IMR-90 (cell line): ENCODE data around the gene CDK8. TPM values are rescaled to one million over a fixed set of nuclear protein-coding genes. Genes with fewer than 3 reads are reported as not detected.

Experiments used
- ATAC-seq: fragments of 200-7000 bp; cut with Tn5 transposase; 2 replicates; pipeline ENCODE4 v1.9.1; 2020; ENCODE audit warnings: low read depth, mild to moderate bottlenecking, moderate library complexity
- BruUV-seq: library from RNA; stranded (reverse); fragments of 400-500 nt; replicated peaks from 2 replicates; lab custom pipeline; 2021; lab: Mats Ljungman, UMichigan
- CTCF ChIA-PET: fragments of 300-600 bp; formaldehyde crosslinking; extraction: SDS; loops from one replicate; lab custom pipeline; 2021; ENCODE audit warnings: antibody characterized with exemption; lab: Yijun Ruan, JAX
- POLR2A ChIA-PET: fragments of 300-600 bp; sonication (Branson Sonifier 250); formaldehyde crosslinking; loops from one replicate; lab custom pipeline; 2022; ENCODE audit warnings: antibody characterized with exemption; ENCODE audit not compliant: unreplicated experiment; lab: Charles Lee
- DNase-seq: peaks from one replicate; pipeline ENCODE4 v3.0.0; 2013
- H2AFZ ChIP-seq: replicated peaks from 2 replicates; pipeline ENCODE3; 2013; ENCODE audit warnings: low read length, mild to moderate bottlenecking; ENCODE audit not compliant: poor library complexity
- H2AK5ac ChIP-seq: 2 replicates; pipeline ENCODE4 v1.6.1; 2013; ENCODE audit warnings: low read depth, low read length, inconsistent platforms
- H2AK9ac ChIP-seq: replicated peaks from 2 replicates; pipeline ENCODE3; 2013; ENCODE audit warnings: mild to moderate bottlenecking, low read depth, low read length, moderate library complexity; ENCODE audit not compliant: poor library complexity
- H2BK120ac ChIP-seq: 2 replicates; pipeline ENCODE4 v1.6.1; 2013; ENCODE audit warnings: low read depth, low read length, inconsistent platforms
- H2BK15ac ChIP-seq: 3 replicates; pipeline ENCODE4 v1.6.1; 2013; ENCODE audit warnings: low read depth, low read length, inconsistent platforms
- H2BK20ac ChIP-seq: 2 replicates; pipeline ENCODE4 v1.6.1; 2013; ENCODE audit warnings: low read depth, mild to moderate bottlenecking, inconsistent platforms, low read length, moderate library complexity
- H2BK5ac ChIP-seq: 2 replicates; pipeline ENCODE4 v1.6.1; 2013; ENCODE audit warnings: mild to moderate bottlenecking, low read depth, low read length, inconsistent platforms; ENCODE audit not compliant: poor library complexity, severe bottlenecking
- H3K14ac ChIP-seq: replicated peaks from 2 replicates; pipeline ENCODE4 v1.6.1; 2013; ENCODE audit warnings: low read depth, low read length, inconsistent platforms
- H3K18ac ChIP-seq: 2 replicates; pipeline ENCODE4 v1.6.1; 2013; ENCODE audit warnings: low read depth, low read length, control low read depth
- H3K23ac ChIP-seq: 2 replicates; pipeline ENCODE4 v1.6.1; 2013; ENCODE audit warnings: low read depth, low read length, inconsistent platforms
- H3K27ac ChIP-seq: 2 replicates; pipeline ENCODE4 v1.5.1; 2013; ENCODE audit warnings: mild to moderate bottlenecking, control low read depth, low read length; ENCODE audit not compliant: insufficient read depth
- H3K27me3 ChIP-seq: 2 replicates; pipeline ENCODE4 v1.6.1; 2013; ENCODE audit warnings: low read length; ENCODE audit not compliant: control insufficient read depth, insufficient read depth
- H3K36me3 ChIP-seq: 2 replicates; pipeline ENCODE4 v1.6.1; 2013; ENCODE audit warnings: low read length, mixed read lengths; ENCODE audit not compliant: control insufficient read depth, insufficient read depth
- H3K4ac ChIP-seq: 2 replicates; pipeline ENCODE4 v1.6.1; 2013; ENCODE audit warnings: low read depth, low read length, inconsistent platforms
- H3K4me1 ChIP-seq: 2 replicates; pipeline ENCODE4 v1.6.1; 2013; ENCODE audit warnings: low read length, mixed read lengths; ENCODE audit not compliant: control insufficient read depth, insufficient read depth
- H3K4me2 ChIP-seq: 2 replicates; pipeline ENCODE4 v1.6.1; 2013; ENCODE audit warnings: low read depth, mild to moderate bottlenecking, control low read depth, low read length, moderate library complexity
- H3K4me3 ChIP-seq: 2 replicates; pipeline ENCODE4 v1.5.1; 2013; ENCODE audit warnings: low read depth, mild to moderate bottlenecking, control low read depth, low read length, moderate library complexity; ENCODE audit not compliant: insufficient read depth
- H3K56ac ChIP-seq: 2 replicates; pipeline ENCODE4 v1.6.1; 2013; ENCODE audit warnings: low read length, inconsistent platforms; ENCODE audit not compliant: insufficient read depth; ENCODE audit errors: extremely low read depth
- H3K79me1 ChIP-seq, 2 experiments: 2 replicates each; pipeline ENCODE4 v1.6.1; 2013; ENCODE audit warnings: low read length in 2 of 2, inconsistent platforms in 1 of 2, low read depth in 1 of 2
- H3K9ac ChIP-seq: 2 replicates; pipeline ENCODE4 v1.6.1; 2013; ENCODE audit warnings: low read depth, low read length, control low read depth
- H3K9me1 ChIP-seq: 2 replicates; pipeline ENCODE4 v1.6.1; 2013; ENCODE audit warnings: low read length, inconsistent platforms; ENCODE audit not compliant: insufficient read depth
- H3K9me3 ChIP-seq: 2 replicates; pipeline ENCODE4 v1.6.1; 2013; ENCODE audit warnings: low read length; ENCODE audit not compliant: control insufficient read depth, insufficient read depth
- H4K20me1 ChIP-seq: 2 replicates; pipeline ENCODE4 v1.6.1; 2013; ENCODE audit warnings: low read length, inconsistent platforms; ENCODE audit not compliant: insufficient read depth
- H4K5ac ChIP-seq: 2 replicates; pipeline ENCODE4 v1.6.1; 2013; ENCODE audit warnings: mild to moderate bottlenecking, low read depth, low read length, control low read depth
- H4K8ac ChIP-seq, 2 experiments: 2 replicates each; pipeline ENCODE4 v1.6.1; 2013; ENCODE audit warnings: low read depth in 2 of 2, low read length in 2 of 2, control low read depth in 1 of 2, inconsistent platforms in 1 of 2
- H4K91ac ChIP-seq: 2 replicates; pipeline ENCODE4 v1.6.1; 2013; ENCODE audit warnings: low read depth, low read length, inconsistent platforms; ENCODE audit not compliant: insufficient read depth
- CTCF ChIP-seq: conservative IDR thresholded peaks from 2 replicates; pipeline ENCODE4 v1.5.1; 2012; ENCODE audit warnings: mild to moderate bottlenecking, low read depth, low read length, improper control_type of control experiment
- FOS ChIP-seq: fragments of 150-350 bp; IDR thresholded peaks from 2 replicates; pipeline ENCODE4 v1.6.1; 2016; ENCODE audit warnings: low read depth, low read length
- RAD21 ChIP-seq: IDR thresholded peaks from 2 replicates; pipeline ENCODE4 v1.6.1; 2012; ENCODE audit warnings: low read length, improper control_type of control experiment
- WGBS, 2 experiments: methylation state at CpG; one replicate each; pipeline versions ENCODE4 v1.1.5 to v1.1.7; 2013; ENCODE audit warnings: missing lambda C conversion rate in 2 of 2; ENCODE audit not compliant: insufficient read length in 1 of 2; ENCODE audit errors: extremely low coverage in 2 of 2; 5-methylcytosine and 5-hydroxymethylcytosine counted together
- dilution Hi-C: fragments of 300-500 bp; cut with HindIII; formaldehyde crosslinking; loops from one replicate; pipeline ENCODE4 v1.14.3; 2018; ENCODE audit warnings: low sequenced_read_pairs; ENCODE audit not compliant: unreplicated experiment
- in situ Hi-C: fragments of 300-500 bp; cut with MboI; formaldehyde crosslinking; loops from 3 replicates; pipeline ENCODE4 v1.14.3; 2019; ENCODE audit warnings: low sequenced_read_pairs, inconsistent platforms, mixed read lengths
- intact Hi-C: fragments of 100-400 bp; cut with micrococcal nuclease; formaldehyde crosslinking; loops from 2 replicates; pipeline ENCODE4 v1.10.0; 2022
- polyA plus RNA-seq, 3 experiments: library from polyadenylated mRNA; depleted of rRNA; stranded (reverse); fragments of >200 nt; gene quantifications; 2 replicates each; pipeline ENCODE4 v1.2.3, GENCODE V29; 2012; ENCODE audit warnings: low replicate concordance in 1 of 3
- total RNA-seq: library from RNA; depleted of rRNA; stranded (reverse); fragments of >200 nt; gene quantifications from 2 replicates; pipeline ENCODE4 v1.2.3, GENCODE V29; 2012

Gene CDK8
- total and polyA plus RNA-seq, 2 of the 4 experiments (the other 2 are of a cell fraction) = 15.4 to 19.0 TPM

- H3K79me1 ChIP-seq = peaks cover 3 to 18% of the 10 kb centered on the region in 2 experiments; a peak in 3 of 4 replicates
- H2BK20ac ChIP-seq = no peak overlapping the region
- H3K36me3 ChIP-seq = no peaks in the 10 kb centered on the region
- no peaks in the 10 kb centered on the region for H3K4me1 ChIP-seq
- peak overlapping the region; percentile 68 for H3K27ac ChIP-seq
- H3K9ac ChIP-seq = peak overlapping the region; percentile 91
- H3K27me3 ChIP-seq = no peaks in the 10 kb centered on the region
- no peak overlapping the region for H4K5ac ChIP-seq
- H3K9me3 ChIP-seq = no peaks in the 10 kb centered on the region
- DNase-seq (peak; percentile 31), ATAC-seq (peak; percentile 34)
- CTCF ChIA-PET = interaction anchor here (0.6 to 1.4 kb wide), 2 partner anchors 19 to 58 kb away, joined by 4 to 5 read pairs; no protein-coding TSS in a partner anchor
- peak overlapping the region; percentile 99 for H3K4me2 ChIP-seq
- WGBS, 2 experiments = 0% methylated on average over 7 of the region's 35 CpGs; no CpG with 5 or more reads in 1 of the 2 experiments
- H3K23ac ChIP-seq = peak overlapping the region; percentile 82
- 0 out of 2 replicates have a peak overlapping the region, but pooled peaks have one; percentile 31 for H3K4ac ChIP-seq
- peak overlapping the region; percentile 12 for H2AK9ac ChIP-seq
- no TSS peak for BruUV-seq
- no peak overlapping the region for H2BK15ac ChIP-seq
- peak overlapping the region; percentile 18 for H2BK5ac ChIP-seq
- no peak overlapping the region; the same call in 1 of the 2 replicates for H4K91ac ChIP-seq
- in situ Hi-C loops = no loop called here
- H3K4me3 ChIP-seq = peak overlapping the region; percentile 82
- peak; percentile 9; the same call in 1 of the 2 replicates for TF ChIP-seq RAD21
- 0 out of 2 replicates have a peak, but pooled peaks have one; percentile 6 for TF ChIP-seq CTCF
- TF ChIP-seq FOS = no peak
- dilution Hi-C loops = no loop called here
- no peak overlapping the region for H4K8ac ChIP-seq
- H3K18ac ChIP-seq = no peak overlapping the region
- H2BK120ac ChIP-seq = no peak overlapping the region
- H3K14ac ChIP-seq = no peak overlapping the region; the same call in none of the 2 replicates
- 0 out of 2 replicates have a peak overlapping the region, but pooled peaks have one; percentile 5 for H3K56ac ChIP-seq
- POLR2A ChIA-PET = interaction anchor here (0.6 kb wide), 1 partner anchor 56 kb away, joined by 8 read pairs; no protein-coding TSS in a partner anchor
- H2AFZ ChIP-seq = peak overlapping the region; percentile 99
- intact Hi-C loops = loop anchor here (1.0 to 10.0 kb wide), 3 partner anchors 113 to 444 kb away; no protein-coding TSS in a partner anchor
- peaks cover 19% of the 10 kb centered on the region for H4K20me1 ChIP-seq
- H3K9me1 ChIP-seq = peaks cover 5% of the 10 kb centered on the region; the same call in 1 of the 2 replicates
- no peak overlapping the region for H2AK5ac ChIP-seq
Measured at GRCh38 chr13:26254583-26255111, 718 bp downstream of the CDK8 start.
